Measurements from ENCODE around the gene SMIM7.
"Not testable (repeated sequence)": the region's sequence is repeated elsewhere in the genome, so short reads cannot be mapped to it uniquely, and the experiment has no call there.

The SMIM7 gene

DNA sequence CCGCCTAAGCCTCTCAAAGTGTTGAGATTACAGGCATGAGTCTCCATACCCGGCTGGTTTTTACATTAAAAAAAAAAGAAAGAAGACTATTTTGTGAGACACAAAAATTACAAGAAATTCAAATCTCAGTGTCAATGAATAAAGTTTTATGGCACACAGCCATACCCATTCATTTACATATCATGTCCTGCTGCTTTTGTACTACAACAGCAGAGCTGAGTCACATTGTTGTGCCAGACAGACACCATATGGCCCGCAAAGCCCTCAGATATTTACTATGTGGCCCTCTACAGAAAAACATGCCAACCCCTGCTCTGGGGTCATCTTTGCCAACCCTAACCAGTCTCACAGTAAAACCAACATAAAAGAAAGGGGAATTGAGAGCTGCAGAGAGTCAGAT lies 5.3 kb downstream of the SMIM7 start:
- DNase-seq (ENCODE audit: low read depth): no peak

GRCh38 chr19:16654140-16654539 lies 5.8 kb downstream of the SMIM7 start:
- DNase-seq (ENCODE audit: low read depth): no peak

- no peak for DNase-seq (ENCODE audit: low read depth)
Measured at GRCh38 chr19:16652854-16653253, 7.1 kb downstream of the SMIM7 start.

DNA sequence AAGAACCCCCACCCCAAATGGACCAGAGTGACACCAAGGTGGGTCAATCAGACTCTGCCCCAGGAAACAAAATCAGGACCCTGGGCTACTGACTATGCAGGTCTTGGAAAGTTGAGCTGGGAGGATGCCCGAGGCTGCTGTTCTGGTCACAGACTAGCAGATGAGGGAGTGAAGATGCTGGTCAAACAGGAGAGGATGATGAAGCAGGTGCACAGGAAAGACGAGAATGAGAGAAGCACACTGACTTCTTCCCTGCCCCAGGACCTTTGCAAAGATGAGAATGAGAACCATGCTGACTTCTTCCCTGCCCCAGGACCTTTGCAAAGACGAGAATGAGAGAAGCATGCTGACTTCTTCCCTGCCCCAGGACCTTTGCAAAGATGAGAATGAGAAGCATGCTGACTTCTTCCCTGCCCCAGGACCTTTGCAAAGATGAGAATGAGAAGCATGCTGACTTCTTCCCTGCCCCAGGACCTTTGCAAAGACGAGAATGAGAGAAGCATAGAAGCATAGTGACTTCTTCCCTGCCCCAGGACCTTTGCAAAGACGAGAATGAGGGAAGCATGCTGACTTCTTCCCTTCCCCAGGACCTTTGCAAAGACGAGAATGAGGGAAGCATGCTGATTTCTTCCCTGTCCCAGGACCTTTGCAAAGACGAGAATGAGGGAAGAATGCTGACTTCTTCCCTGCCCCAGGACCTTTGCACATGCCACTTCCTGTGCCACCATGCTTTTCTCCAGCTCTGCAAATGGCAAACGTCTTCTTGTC lies 8.3 kb downstream of the SMIM7 start:
- DNase-seq (ENCODE audit: low read depth): not testable (repeated sequence)

GRCh38 chr19:16650821-16651220 lies 9.1 kb downstream of the SMIM7 start:
- DNase-seq (ENCODE audit: low read depth): no peak

DNA sequence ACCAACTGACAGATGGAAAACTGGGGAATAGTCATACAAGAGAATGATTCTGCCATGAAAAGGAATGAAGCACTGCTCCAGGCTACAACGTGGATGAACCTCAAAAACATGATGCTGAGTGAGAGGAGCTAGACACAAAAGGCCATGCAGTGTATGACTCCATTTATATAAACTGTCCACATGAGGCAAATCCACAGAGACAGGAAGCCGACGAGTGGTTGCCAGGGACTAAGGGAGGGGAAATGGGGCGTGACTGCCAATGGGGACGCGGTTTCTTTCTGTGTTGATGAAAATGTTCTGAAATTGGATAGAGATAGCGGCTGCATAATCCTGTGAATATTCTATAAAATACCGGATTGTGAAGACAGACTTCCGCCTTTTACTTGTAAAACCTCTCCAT lies 10.2 kb downstream of the SMIM7 start:
- peak; percentile 37 for DNase-seq (ENCODE audit: low read depth)

DNA sequence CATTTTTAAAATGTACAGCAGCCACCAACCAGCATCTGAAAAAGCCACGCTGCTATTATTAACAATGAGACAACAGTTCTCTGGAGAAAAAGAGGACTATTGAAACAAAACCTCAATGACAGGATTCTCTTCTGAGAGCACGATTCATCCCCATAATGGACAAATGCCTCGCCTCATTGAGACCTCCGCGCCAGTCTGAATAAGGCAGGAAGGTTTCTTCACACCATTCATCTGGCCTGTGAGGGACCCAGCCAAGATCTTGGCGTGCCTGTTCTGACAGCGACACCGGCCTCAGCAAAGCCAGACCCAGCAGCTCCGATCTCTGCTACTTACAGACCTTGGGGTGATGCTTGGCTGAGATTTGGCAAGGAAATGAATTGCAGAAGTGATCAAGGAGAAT lies 14.8 kb downstream of the SMIM7 start:
- no peak for DNase-seq (ENCODE audit: low read depth)

GRCh38 chr19:16641695-16642094 lies 18.2 kb downstream of the SMIM7 start:
- no peak for DNase-seq (ENCODE audit: low read depth)

- DNase-seq (ENCODE audit: low read depth): no peak
Measured at GRCh38 chr19:16640951-16641350, 19.0 kb downstream of the SMIM7 start.

DNA sequence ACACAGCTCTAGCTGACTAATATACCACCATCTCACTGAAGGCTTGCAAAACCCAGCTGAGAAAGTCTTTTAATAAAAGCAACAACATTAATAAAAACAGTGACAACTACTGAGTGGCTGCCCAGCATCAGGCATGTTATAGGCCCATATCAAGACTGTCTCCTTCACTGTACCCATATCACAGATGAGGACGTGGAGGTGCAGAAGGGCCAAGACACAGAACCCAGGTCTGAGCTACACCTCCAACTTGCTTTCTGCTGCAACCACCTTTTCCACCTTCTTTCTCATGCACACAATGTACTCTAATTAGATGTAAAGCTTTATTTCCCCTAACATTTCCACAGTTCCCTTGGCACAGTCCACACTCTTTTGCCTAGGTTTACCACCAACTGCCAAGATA lies 21.3 kb downstream of the SMIM7 start:
- DNase-seq (ENCODE audit: low read depth): no peak

DNA sequence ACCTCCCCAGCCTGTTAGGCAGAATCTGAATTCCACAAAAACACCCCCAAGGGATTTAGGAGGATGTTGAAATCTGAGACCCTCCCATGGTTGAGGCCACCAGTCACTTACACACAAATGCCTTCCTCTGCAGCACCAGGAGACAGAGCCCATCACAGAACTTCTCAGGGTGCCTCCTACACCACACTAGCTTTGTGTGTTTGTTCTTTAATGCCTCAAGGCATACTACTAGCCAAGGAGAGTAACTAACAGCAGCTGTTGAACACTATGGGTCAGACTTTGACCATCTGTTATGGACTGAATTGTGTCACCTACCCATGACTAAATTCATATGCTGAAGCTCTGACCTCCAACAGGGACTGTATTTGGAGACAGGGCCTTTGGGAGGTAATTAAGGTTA lies 22.4 kb downstream of the SMIM7 start:
- no peak for DNase-seq (ENCODE audit: low read depth)

- DNase-seq (ENCODE audit: low read depth): no peak
Measured at GRCh38 chr19:16631465-16631864, 28.5 kb downstream of the SMIM7 start.

DNA sequence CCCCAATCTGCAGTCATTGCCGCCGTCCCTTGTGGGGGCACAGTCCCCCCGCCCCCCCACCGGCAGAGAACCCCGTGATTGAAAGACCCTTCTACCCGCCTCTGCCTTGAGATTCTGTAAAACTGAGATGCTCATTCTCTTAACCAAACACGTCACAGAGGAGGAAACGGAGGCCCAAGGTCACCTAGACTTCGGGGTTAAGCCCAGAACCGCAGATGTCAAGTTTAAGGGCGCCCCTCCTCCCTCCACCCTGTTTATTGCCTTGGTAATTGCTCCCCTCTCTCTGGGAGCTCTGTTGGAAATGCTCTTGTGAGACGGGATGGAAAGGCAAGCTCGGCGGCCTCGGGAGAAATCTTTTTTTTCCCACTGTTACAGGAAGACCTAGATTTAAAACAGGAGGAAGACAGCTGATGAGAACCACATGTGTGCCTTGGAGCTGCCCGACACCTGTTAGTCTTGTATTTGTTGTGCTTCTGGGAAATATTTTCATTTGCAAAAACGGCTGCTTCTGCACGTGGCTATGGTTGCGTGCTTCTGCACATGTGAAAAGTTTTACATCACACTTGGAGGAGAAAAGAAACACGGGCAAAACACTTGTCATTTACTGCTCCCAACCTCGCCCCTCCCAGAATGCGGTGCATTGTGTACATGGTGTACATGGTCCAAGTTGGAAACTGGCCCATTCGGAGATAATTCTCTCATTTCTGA lies 30.8 kb downstream of the SMIM7 start:
- DNase-seq (ENCODE audit: low read depth): no peak

- peak; percentile 81 for DNase-seq (ENCODE audit: low read depth)
Measured at GRCh38 chr19:16628183-16628983, 31.6 kb downstream of the SMIM7 start, which contains the start of gene MED26. Gene MED26 (minus strand): TSS chr19:16628204. CDS start chr19:16627943, 261 bp downstream.

DNA sequence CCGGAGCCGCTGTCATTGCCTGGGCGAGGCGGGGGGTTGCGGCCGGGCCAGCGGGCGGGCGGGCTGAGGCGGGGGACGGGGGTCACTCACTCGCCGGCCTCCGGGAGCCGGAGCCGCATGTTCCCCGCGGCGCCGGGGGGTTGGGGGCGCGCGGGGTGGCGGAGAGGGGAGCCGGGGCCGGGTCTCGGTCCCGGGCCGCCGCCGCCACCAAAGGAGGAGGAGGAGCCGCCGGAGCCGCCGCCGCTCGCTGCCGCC lies 32.1 kb downstream of the SMIM7 start:
- no peak for DNase-seq (ENCODE audit: low read depth)

DNA sequence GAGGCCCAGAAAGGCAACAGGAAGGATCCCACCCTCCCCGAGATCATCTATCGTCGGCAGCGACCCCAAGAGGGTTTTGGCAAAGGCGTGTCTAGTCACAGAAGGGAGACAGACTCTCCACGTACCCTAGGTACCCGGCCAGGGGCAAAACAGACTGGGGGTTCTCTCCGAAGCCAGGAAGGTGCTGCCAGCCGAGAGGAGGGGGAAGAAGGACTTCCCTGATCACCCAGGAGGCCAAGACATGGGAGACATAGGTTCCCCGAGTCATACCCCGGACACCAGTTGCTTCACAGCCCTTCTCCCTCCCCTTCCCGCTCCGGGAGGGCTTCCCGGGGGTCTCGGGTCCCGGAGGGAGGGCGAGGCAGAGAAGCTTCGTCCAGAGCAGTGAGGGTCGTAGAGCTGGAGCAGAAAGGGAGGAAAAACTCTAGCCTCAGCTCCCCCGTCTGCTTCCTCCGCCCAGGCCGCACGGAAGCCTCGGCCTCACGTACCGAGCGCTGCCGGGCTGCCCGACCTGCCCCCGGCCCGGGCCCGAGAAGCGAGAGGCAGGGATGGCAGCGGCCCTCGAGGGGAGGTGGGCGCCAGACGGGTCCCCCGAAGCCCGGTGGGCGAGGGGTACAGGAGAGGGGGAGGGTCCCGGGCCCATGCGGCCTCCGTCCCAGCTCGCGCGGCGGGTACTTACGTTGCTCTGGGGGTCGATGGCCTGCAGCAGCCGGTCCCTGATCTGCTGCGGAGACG lies 32.6 kb downstream of the SMIM7 start:
- no peak for DNase-seq (ENCODE audit: low read depth)

- no peak for DNase-seq (ENCODE audit: low read depth)
Measured at GRCh38 chr19:16626796-16627192, 33.1 kb downstream of the SMIM7 start.

DNA sequence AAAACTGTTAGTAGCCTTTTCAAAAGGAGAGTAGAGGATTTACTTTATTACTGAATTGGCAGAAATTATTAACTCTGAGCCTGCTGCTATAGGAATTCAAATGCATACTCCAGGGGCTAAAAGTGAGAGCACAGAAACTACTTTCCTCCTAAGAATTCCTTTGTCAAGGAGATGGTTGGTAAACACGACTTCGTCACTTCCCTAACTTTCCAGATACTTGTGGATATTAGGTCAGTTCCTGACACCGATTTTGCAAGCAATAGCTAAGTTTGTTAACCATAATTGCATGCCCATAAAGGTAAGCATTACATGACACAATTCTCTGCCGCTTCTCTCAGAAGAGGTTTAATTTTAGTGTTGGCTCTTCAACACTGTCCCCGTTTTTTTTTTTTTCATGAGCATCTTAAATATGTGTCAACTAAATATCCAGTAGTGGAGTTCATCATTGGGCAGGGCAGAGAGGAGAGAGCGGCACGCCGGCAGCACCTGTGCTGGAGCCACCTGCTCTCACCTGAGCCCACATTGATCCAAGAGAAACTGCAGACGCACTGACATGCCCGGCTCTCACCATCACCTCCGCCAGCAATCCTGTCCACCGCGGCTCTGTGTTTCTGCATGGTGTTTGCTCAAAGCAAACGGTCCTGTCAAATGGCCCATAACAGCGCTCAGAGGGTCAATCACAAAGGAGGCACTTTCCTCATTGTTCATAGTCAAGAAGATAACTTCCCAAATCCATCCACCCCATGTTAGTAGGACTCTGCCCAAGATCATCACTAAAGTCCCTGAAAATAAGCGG lies 34.6 kb downstream of the SMIM7 start:
- DNase-seq (ENCODE audit: low read depth): no peak

DNA sequence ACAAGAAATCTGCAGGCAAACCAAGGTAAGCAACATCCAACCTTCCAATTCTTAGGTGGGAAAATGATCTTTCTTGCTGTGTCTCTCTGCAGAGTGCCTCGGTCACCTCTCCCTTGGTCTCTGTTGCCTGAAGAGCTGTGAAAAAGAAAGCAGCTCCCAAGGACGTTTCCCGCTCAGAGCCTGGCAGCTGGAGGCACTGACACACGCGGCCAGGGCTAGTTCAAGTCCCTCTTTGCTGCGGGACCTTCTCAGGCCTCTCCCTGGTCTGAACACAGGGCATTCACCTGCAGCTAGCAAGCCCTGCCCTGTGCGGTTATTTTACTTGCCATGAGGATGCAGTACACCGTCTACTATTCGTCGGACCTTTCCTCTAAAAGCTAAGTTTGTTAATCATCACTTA lies 35.7 kb downstream of the SMIM7 start:
- no peak for DNase-seq (ENCODE audit: low read depth)

DNA sequence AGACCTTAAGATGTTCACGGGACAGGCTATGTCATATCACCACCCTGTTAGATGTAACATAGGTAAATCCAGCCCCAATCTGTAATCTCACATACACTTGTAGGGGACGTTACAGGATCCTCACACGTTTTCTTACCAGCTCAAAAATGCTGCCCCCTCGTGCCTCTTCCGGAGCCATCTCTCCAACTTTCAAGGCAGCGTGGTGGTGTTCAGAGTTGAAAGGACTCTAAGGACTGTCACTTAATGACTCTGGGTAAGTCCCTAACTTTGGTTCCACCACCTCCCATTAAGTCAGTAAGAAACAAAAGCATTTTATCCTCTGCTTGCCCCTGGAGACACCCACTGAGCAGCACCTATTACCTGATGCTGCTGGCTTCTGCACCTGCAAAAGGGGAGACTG lies 36.4 kb downstream of the SMIM7 start:
- no peak for DNase-seq (ENCODE audit: low read depth)

DNA sequence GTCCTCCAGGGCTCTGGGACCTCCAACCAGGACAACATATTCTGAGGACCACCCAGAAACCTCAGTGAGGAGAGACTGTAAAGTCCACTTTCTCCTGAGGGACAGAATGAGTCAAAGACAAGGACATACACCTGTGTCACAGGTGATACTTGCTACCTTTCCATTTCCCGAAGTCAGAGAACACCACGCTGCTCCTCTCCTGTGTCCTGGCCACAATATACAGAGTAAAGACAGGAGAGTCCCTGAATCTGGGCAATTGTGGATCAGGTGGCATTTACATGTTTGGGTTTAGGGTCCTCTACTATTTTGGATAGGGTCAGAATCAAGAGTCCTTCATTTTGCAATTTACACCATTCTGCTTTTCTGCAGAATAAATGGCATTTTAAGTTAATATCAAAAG lies 36.9 kb downstream of the SMIM7 start:
- no peak for DNase-seq (ENCODE audit: low read depth)
